T-helper 1 cell treated with Interleukin-12 subunit alpha and Interleukin-12 subunit beta and Interleukin-4 antibody, amounts not matched to agents 30 μg/mL and 1 μg/mL, for 36 hours (primary cell): ENCODE data around the gene ACTR5.

ENCODE experiments used
- H3K27ac Mint-ChIP-seq: one replicate; pipeline ENCODE4 v1.8.0; 2021; ENCODE audit warnings: mild to moderate bottlenecking, mixed read lengths
- H3K27me3 Mint-ChIP-seq: one replicate; pipeline ENCODE4 v1.8.0; 2021; ENCODE audit warnings: low read depth, mixed read lengths
- H3K36me3 Mint-ChIP-seq: one replicate; pipeline ENCODE4 v1.8.0; 2021; ENCODE audit warnings: low read depth, mixed read lengths
- H3K4me1 Mint-ChIP-seq: one replicate; pipeline ENCODE4 v1.8.0; 2021; ENCODE audit warnings: low read depth, mixed read lengths
- H3K4me3 Mint-ChIP-seq: one replicate; pipeline ENCODE4 v1.8.0; 2021; ENCODE audit warnings: mild to moderate bottlenecking, moderate library complexity, mixed read lengths
- H3K9me3 Mint-ChIP-seq: one replicate; pipeline ENCODE4 v1.8.0; 2021; ENCODE audit warnings: mixed read lengths

The ACTR5 gene

GRCh38 chr20:38798266-38798665, 50.0 kb downstream of the ACTR5 start:
- peaks cover 10% of the 10 kb centered on the region for H3K36me3 Mint-ChIP-seq
- peaks cover 16% of the 10 kb centered on the region for H3K9me3 Mint-ChIP-seq
- H3K27me3 Mint-ChIP-seq = no peaks in the 10 kb centered on the region
- peak overlapping the region; percentile 2 for H3K27ac Mint-ChIP-seq
- no peak overlapping the region for H3K4me3 Mint-ChIP-seq
- peaks cover 37% of the 10 kb centered on the region for H3K4me1 Mint-ChIP-seq

GRCh38 chr20:38799203-38799602, 50.9 kb downstream of the ACTR5 start:
- H3K27me3 Mint-ChIP-seq = no peaks in the 10 kb centered on the region
- peaks cover 16% of the 10 kb centered on the region for H3K9me3 Mint-ChIP-seq
- H3K27ac Mint-ChIP-seq = peak overlapping the region; percentile 69
- H3K4me1 Mint-ChIP-seq = peaks cover 40% of the 10 kb centered on the region
- H3K4me3 Mint-ChIP-seq = peak overlapping the region; percentile 51
- peaks cover 10% of the 10 kb centered on the region for H3K36me3 Mint-ChIP-seq

- Mint-ChIP-seq H3K36me3 (peaks cover 10% of the 10 kb centered on the region), H3K27me3 (no peaks in the 10 kb centered on the region), H3K27ac (no peak overlapping the region), H3K9me3 (peaks cover 16% of the 10 kb centered on the region), H3K4me3 (no peak overlapping the region), H3K4me1 (peaks cover 48% of the 10 kb centered on the region)
Observed at GRCh38 chr20:38800882-38801281, 52.6 kb downstream of the ACTR5 start.

GRCh38 chr20:38804221-38804620, 56.0 kb downstream of the ACTR5 start:
- Mint-ChIP-seq H3K36me3 (peaks cover 19% of the 10 kb centered on the region), H3K4me3 (peak overlapping the region; percentile 90), H3K27ac (peak overlapping the region; percentile 98), H3K27me3 (no peaks in the 10 kb centered on the region), H3K9me3 (peaks cover under 1% of the 10 kb centered on the region), H3K4me1 (peaks cover 50% of the 10 kb centered on the region)

- Mint-ChIP-seq H3K27me3 (no peaks in the 10 kb centered on the region), H3K4me3 (peak overlapping the region; percentile 90), H3K36me3 (peaks cover 22% of the 10 kb centered on the region), H3K4me1 (peaks cover 51% of the 10 kb centered on the region), H3K9me3 (no peaks in the 10 kb centered on the region), H3K27ac (peak overlapping the region; percentile 98)
Observed at GRCh38 chr20:38804682-38805501, 56.6 kb downstream of the ACTR5 start.

DNA sequence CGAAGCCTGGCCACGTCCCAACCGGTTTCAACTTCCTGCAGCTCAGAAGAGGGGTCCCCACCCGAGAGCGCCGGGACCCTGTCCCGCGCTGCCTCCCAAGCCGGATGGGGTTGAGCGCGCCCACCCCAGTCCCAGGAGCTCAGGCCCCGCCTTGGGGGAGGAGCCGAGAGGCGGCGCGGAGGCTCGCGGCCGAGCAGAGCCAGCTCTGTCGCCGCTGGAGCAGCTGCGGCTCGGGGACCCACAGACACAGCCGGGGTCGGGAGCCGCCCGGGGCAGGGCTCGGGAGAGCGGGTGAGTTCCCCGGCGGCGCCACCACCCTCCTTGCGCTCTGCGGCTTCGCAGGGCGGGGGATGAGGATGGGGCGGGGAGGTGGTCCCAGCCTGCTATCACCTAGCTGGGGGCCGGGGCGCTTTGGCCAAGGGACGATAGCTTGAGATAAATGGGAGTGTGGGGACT, 57.3 kb downstream of the ACTR5 start, which contains the start of gene PPP1R16B:
Gene PPP1R16B, plus strand, starts transcription at position 196 of the 456 bp plus-strand sequence. CDS start 30,229 bp downstream, outside the sequence.
- H3K36me3 Mint-ChIP-seq = peaks cover 29% of the 10 kb centered on the region
- peaks cover 54% of the 10 kb centered on the region for H3K4me1 Mint-ChIP-seq
- H3K27me3 Mint-ChIP-seq = no peaks in the 10 kb centered on the region
- H3K4me3 Mint-ChIP-seq = peak within 1 kb of the TSS; percentile 90
- H3K27ac Mint-ChIP-seq = peak within 1 kb of the TSS; percentile 98
- H3K9me3 Mint-ChIP-seq = no peaks in the 10 kb centered on the region

- Mint-ChIP-seq H3K4me3 (peak overlapping the region; percentile 90), H3K27me3 (no peaks in the 10 kb centered on the region), H3K36me3 (peaks cover 35% of the 10 kb centered on the region), H3K27ac (peak overlapping the region; percentile 98), H3K9me3 (no peaks in the 10 kb centered on the region), H3K4me1 (peaks cover 57% of the 10 kb centered on the region)
Observed at GRCh38 chr20:38805958-38806854, 57.9 kb downstream of the ACTR5 start.

- Mint-ChIP-seq H3K36me3 (peaks cover 42% of the 10 kb centered on the region), H3K4me1 (peaks cover 63% of the 10 kb centered on the region), H3K27ac (peak overlapping the region; percentile 77), H3K4me3 (peak overlapping the region; percentile 88), H3K9me3 (no peaks in the 10 kb centered on the region), H3K27me3 (no peaks in the 10 kb centered on the region)
Observed at GRCh38 chr20:38806855-38807655, 58.8 kb downstream of the ACTR5 start.

- Mint-ChIP-seq H3K4me1 (peaks cover 62% of the 10 kb centered on the region), H3K36me3 (peaks cover 47% of the 10 kb centered on the region), H3K9me3 (no peaks in the 10 kb centered on the region), H3K27me3 (no peaks in the 10 kb centered on the region), H3K4me3 (no peak overlapping the region), H3K27ac (no peak overlapping the region)
Observed at GRCh38 chr20:38809942-38810341, 61.7 kb downstream of the ACTR5 start.

DNA sequence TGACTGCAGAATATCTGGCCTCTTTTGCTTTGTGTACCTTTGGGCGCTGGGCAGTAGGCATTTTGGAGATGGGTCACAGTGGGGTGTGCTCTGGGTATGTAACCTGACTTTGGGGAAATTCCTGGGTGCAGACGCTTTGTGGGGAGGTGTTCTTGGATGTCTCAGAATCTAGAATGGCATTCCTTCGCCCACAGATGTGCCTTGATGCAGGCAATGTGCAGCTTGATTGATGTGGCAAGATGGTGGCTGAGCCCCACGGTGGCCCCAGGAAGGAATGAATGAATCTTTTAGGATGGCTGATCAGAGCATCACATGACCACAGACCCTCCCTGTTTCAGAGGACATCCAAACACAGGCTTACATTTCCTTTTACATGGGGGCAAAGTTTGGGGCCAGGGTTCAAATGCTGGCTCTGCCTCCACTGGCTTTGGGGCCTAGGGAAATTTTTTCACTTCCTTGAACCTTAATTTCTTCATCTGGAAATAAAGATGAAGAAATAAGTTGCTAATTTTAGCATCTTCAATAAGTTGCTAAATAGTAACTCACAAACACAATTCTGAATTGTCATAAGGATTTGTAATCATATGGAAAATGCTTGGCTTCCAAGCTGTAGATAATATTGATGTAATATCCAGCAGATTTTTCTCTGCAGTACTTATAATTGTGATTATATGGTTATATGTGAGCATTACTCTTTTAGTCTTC, 62.8 kb downstream of the ACTR5 start:
- H3K4me1 Mint-ChIP-seq = peaks cover 70% of the 10 kb centered on the region
- peaks cover 59% of the 10 kb centered on the region for H3K36me3 Mint-ChIP-seq
- H3K9me3 Mint-ChIP-seq = no peaks in the 10 kb centered on the region
- no peak overlapping the region for H3K4me3 Mint-ChIP-seq
- no peak overlapping the region for H3K27ac Mint-ChIP-seq
- no peaks in the 10 kb centered on the region for H3K27me3 Mint-ChIP-seq

- Mint-ChIP-seq H3K27me3 (no peaks in the 10 kb centered on the region), H3K4me1 (peaks cover 73% of the 10 kb centered on the region), H3K4me3 (no peak overlapping the region), H3K27ac (no peak overlapping the region), H3K36me3 (peaks cover 64% of the 10 kb centered on the region), H3K9me3 (no peaks in the 10 kb centered on the region)
Observed at GRCh38 chr20:38811769-38812168, 63.5 kb downstream of the ACTR5 start.

DNA sequence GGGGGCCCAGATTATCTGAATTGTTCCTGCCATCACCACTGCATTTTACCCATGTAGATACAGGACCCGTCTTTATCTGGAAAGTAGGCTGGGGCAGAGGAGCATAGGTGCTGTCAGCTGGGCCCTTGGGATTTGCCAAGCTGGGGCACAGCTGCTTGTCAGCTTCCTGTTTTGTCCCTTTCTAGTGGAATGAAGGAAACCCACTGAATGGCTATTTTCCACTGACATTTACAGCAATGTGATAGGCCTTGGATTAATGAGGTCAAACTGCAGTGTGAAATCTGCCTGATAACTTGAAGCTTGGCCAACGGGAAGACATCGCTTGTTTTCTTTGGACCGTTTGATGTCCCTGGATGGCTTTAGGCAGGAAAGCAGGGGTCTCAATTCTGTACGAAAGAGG, 63.9 kb downstream of the ACTR5 start:
- H3K27me3 Mint-ChIP-seq = no peaks in the 10 kb centered on the region
- H3K9me3 Mint-ChIP-seq = no peaks in the 10 kb centered on the region
- no peak overlapping the region for H3K27ac Mint-ChIP-seq
- peaks cover 75% of the 10 kb centered on the region for H3K4me1 Mint-ChIP-seq
- no peak overlapping the region for H3K4me3 Mint-ChIP-seq
- peaks cover 63% of the 10 kb centered on the region for H3K36me3 Mint-ChIP-seq

DNA sequence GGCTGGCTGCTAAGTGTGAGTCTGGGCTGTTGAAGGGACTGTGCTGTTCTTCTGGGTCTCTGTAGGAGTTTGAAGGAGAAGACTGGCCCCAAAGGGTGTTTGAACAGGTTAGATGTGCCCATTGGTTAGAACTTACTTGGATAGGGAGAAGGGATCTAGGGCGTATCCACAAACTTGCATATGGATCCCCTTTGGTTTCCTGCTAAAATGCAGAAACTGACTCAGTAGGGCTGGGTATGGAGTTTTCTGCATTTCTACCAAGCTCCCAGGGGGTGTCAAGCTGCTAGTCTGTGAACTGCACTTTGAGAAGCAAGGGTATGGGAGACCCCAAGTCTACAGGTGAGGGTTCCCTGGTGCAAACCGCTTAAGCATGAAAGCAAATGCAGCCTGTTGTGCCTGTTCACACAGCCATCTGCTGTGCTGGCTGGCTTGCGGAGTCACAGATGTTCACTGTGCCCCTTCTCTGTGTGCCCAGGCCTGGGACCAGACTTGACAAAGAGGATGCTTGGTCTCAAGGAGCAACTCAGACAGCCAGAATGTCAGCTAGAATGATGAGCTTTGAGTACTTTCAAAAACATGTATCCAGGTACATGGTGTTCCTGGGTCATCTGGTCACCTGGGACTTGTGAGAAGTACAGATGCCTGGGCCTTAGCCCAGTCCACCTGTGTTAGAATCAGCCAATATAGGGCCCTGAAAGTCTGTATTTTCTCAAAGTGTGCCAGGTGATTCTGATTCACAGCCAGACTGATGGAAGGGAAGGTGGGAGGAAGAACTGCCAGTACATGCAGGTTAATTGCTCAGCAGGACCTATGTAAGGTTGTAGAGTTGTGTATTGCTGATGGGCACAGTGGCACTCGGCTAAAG, 64.7 kb downstream of the ACTR5 start:
- Mint-ChIP-seq H3K27ac (peak overlapping the region; percentile 26), H3K4me3 (no peak overlapping the region), H3K4me1 (peaks cover 71% of the 10 kb centered on the region), H3K27me3 (no peaks in the 10 kb centered on the region), H3K36me3 (peaks cover 59% of the 10 kb centered on the region), H3K9me3 (no peaks in the 10 kb centered on the region)
